GM10847 (cell line): ENCODE measurements around the gene PTCSC3.

Source experiments
- POLR2A ChIP-seq: IDR thresholded peaks from 2 replicates; pipeline ENCODE4 v1.6.1; 2011; ENCODE audit not compliant: insufficient read length; ENCODE audit errors: extremely low read depth

The PTCSC3 gene

DNA sequence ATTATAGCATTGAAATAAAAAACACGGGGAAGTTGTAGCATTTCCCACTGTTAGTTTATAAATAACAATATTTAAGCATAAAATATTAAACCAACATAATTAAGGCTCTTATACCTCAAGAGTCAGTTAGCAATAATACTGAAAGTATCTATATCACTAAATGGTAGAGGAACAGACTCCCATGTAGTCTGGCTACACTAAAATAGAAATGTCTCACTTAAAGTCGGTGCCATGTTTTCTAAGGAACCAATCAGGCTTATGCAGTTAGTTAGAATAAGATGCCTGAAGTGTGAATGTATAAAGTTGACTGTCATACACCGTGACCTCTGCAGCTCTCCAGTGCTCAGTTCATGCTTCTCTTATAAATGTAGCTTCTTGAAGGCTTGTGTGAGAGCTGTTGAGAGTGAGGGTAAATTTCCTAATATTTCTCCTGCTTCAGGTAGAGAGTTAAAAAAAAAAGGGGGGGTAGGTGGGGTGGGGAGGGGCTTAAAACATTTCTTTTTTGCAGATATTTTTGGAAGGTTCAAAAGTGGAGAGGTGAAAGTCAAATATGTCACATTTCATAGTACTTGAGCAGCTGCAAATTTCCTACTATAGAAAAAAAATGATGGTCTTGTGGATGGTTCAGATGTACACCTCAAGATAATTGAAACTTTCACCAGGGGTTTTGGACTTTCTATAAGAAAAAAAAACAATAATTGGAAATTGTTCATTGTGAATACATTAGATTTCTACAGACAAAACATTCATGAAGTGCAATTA is 64.5 kb downstream of the PTCSC3 start:
- TF ChIP-seq POLR2A: no peak

DNA sequence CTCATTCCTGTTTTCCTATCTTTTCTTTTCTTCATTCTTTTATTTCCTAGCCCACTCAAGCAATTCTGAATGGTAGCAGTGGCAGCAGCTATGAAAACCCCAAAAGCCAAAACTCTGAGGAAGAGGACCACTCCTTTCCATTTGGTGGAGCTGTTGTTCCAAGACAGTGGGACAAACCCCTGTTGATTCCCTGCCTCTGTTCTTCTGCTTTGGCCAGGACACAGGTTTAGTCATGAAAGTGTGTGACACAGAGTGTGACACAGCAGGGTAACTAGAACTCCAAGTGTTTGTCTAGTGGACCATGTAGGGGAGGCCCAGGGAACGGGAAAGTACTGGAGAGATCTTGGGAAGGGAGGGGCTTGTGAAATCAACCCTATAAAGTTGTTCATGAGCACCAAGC is 71.1 kb downstream of the PTCSC3 start:
- TF ChIP-seq POLR2A: no peak

DNA sequence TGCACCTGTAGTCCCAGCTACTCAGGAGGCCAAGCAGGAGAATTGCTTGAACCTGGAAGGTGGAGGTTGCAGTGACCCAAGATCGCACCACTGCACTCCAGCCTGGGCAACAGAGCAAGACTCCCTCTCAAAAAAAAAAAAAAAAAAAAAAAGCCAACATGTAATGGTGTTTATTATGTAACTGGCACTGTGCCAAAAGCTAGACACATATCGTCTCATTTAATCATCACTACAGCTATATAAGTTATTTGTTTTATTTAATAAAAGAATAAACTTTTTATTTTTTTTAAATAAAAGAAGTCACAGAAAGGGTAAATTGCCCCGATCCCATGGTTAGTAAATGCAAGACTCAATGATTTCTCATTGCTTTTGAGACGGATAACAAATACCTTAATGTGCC is 76.9 kb downstream of the PTCSC3 start:
- no peak for TF ChIP-seq POLR2A

DNA sequence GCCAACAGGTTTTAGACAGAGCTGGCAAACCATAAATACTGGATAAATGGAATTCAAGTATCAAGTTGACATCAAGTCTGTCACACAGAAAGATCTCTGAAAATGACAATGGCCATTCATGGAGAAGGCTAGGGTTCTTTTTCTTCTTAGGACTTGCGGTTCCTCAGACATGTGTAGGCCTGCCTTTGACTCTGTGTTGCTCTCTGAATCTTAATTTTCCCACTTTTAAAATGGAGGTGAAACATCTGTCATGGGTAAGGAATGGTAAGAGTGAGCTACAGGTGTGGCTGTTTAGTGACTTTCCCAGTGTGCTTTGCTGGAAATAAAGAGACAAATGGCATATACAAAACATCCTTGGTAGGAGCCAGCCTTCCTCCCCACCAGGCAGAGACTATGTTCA is 79.2 kb downstream of the PTCSC3 start:
- no peak for TF ChIP-seq POLR2A

DNA sequence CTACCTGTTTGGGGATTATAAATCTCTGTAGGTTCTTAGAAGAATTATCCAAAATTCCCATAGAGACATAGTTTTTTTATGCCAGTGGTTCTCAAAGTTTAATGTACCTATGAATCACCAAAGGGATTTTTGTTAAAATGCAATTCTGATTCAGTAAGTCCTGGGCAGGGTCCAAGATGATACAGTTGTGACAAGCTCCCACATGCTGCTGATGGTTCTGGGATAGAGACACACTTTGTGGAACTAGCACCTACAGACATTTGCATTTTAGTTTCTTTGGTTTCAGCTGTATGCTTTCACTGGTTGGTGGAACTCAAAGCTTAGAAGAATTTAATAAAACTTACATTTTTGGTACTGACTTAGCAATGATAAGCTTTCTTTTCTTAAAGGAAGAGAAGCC is 80.4 kb downstream of the PTCSC3 start:
- TF ChIP-seq POLR2A: no peak

DNA sequence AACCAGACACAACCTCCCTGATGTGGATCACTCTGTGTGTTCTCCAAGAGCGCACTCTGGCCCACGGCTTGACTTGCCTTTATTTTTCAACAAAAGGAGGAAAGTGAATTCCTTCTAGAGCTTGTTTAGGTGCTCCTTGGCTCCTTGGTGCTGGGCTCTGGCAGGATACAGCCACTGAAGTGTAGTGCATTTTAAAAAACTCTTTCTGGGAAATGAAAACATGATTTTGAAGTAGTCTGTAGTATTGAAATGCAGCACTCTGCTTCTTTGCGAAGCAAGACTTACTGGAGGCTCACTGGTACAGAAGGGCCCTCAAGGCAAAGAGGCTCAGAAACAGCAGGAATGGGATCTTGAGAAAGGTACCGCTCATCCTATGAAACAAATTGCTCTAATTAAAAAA is 81.6 kb downstream of the PTCSC3 start:
- TF ChIP-seq POLR2A: no peak

DNA sequence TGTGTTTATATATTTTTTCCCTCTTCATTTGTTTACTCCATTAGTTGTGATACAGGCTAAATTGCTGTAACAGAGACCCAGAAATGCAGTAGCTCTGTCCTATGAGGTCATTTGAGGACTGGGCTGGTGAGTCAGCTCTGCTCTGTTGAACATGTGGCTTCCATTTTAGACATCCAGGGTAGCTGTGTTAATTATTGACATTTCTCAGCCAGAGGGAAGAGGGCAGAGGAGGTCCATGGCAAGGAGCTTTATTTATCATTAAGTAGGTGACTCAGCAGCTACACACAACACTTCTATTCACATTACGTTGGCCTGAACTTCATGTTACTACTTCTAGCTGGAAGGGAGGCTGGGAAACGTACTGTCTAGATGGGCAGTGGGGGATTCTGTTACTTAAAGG is 85.4 kb downstream of the PTCSC3 start:
- TF ChIP-seq POLR2A: no peak

DNA sequence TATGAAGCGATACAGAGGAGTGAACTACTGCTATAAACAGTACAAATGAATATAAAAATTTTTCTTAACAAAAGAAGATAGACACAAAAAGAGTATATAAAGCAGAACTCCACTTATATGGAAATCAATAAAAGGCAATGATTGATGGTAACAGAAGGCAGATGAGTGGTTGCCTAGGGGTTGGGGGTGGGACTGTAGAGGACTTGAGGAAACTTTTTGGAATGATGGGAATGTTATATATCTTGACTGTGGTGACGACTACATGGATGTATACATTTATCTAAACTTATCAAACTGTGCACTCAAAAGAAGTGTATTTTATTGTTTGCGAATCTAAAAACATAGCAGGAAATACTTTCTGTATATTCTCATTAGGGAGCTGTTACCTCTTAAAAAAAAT is 89.1 kb downstream of the PTCSC3 start:
- TF ChIP-seq POLR2A: no peak

DNA sequence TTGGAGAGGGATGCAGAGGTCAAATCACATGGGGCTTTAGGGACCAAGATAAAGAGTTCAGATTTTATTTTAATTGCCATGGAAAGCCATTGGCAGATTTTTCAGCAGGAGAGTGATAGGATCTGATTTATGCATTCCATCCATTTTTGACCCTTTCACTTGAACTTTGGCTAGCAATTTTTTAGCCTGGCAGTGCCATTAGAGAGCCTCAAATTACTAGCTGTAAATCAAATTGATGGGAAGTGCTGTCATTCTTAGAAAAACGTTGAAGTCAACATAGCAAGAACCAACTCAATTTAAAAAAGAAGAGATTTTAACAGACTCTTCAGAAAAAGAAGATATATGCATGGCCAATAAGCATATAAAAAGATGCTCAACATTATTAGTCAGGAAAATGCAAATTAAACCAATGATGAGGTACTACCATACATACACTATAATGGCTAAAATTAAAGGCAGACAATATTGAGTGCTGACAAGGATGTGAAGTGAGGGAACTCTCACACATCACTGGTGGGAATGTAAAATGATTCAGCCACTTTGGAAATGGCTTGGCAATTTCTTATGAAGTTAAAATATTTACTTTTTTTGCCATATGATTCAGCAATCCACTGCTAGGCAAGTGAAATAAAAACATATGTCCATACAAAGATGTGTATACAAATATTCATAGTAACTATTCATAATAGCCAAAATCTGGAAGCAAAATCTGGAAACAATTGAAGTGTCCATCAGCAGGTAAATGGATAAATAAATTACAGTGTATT is 89.7 kb downstream of the PTCSC3 start:
- TF ChIP-seq POLR2A: no peak

DNA sequence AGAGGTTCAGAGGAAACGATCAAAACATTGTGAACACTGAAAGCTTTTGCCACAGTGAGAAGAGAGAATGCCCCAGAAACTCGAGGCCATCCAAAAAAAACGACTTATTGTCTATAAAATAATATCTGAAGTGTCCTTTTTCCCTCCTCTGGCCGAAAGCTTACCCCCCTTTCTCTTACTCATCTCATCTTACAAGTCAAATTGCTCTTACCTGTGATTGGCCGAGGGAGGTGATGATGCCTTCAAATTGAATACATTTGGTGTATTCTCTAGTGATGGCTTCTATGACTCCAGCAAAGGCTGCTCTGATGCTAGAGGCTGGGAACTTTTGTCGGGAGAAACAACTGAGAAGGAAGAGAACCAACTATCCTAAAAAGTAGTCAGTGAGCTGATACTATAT is 90.7 kb downstream of the PTCSC3 start:
- TF ChIP-seq POLR2A: no peak
